Esophagus squamous epithelium (tissue), 4 donors: ENCODE results near the gene PPARG.

Experiments used
- CTCF ChIP-seq, 6 experiments: fragments of 450-650 bp in 4 of 6; fragments of 200-600 bp in 2 of 6; sonication (generic) in 2 of 6; IDR thresholded peaks; one replicate each; pipeline ENCODE4 v1.5.1; 2016 to 2019; ENCODE audit warnings: antibody characterized with exemption in 6 of 6, mild to moderate bottlenecking in 4 of 6, moderate library complexity in 4 of 6
- POLR2A ChIP-seq, 4 donors: fragments of 450-650 bp; IDR thresholded peaks; one replicate each; pipeline ENCODE4 v1.6.1; 2017; ENCODE audit warnings: antibody characterized with exemption in 4 of 4, mild to moderate bottlenecking in 4 of 4, moderate library complexity in 3 of 4

GRCh38 chr3:12438318-12438717 is 149.4 kb downstream of the PPARG start:
- TF ChIP-seq CTCF (IDR thresholded peaks at IDR 0.05) (no peak), POLR2A (IDR thresholded peaks at IDR 0.05) (no peak)
